ENCODE data around the gene NIT1.

The NIT1 gene

DNA sequence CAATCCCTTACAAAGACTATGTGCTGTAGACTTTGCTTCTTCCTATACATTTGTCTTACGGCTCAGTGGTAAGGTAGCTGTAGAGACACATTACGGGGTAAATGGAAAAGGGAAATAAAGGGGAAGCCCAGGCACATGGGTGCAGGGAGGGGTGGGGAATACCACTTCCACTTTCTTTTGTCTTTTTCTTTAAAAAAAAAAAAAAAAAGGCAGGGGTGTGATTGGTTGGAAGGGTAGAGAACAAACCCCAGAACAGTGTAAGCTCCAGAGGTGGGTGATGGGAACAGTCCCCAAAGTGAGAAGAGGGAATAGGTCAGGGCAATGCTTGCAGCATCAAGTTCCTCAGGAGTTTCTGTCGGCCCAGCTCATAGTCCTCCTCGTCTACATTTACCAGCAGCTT, 3.9 kb downstream of the NIT1 start:
- Histone ChIP-seq H3K27me3 (ENCODE audit: control insufficient read depth, insufficient read depth, low read length) (no peaks in the 10 kb centered on the region), H3K4me1 (ENCODE audit: control insufficient read depth, low read depth, low read length) (peaks cover 11% of the 10 kb centered on the region), H3K4me3 (ENCODE audit: low read length) (no peak overlapping the region), H3K27ac (ENCODE audit: low read length) (no peak overlapping the region), H3K36me3 (ENCODE audit: control insufficient read depth, low read depth, low read length) (peaks cover 48% of the 10 kb centered on the region), H3K9me3 (ENCODE audit: control insufficient read depth, low read depth, low read length) (no peaks in the 10 kb centered on the region), H3K9ac (ENCODE audit: low read length) (no peak overlapping the region)

DNA sequence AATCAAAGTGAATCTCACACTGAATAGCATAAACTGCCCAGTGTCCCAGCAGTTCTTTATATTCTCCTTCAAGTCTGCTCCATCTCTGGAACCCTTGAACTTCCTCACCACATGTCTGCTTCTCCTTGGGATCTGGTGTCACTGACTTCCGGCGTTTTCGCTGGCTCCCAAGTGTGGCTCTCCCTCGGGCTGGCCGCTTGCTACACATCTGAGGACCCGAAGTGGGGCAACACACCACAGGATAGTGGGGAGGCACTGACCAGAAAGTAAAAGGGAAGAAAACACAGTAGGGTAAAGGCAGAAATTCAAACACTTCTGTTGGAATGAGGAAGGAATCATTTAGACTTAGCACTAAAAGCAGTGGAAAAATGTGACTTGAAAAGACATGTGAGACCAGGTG, 5.1 kb downstream of the NIT1 start:
- no peak overlapping the region for H3K4me3 ChIP-seq (ENCODE audit: low read length)
- H3K9ac ChIP-seq (ENCODE audit: low read length), result no peak overlapping the region
- H3K27me3 ChIP-seq (ENCODE audit: control insufficient read depth, insufficient read depth, low read length), result no peaks in the 10 kb centered on the region
- no peak overlapping the region for H3K27ac ChIP-seq (ENCODE audit: low read length)
- H3K9me3 ChIP-seq (ENCODE audit: control insufficient read depth, low read depth, low read length), result no peaks in the 10 kb centered on the region
- peaks cover 11% of the 10 kb centered on the region for H3K4me1 ChIP-seq (ENCODE audit: control insufficient read depth, low read depth, low read length)
- peaks cover 57% of the 10 kb centered on the region for H3K36me3 ChIP-seq (ENCODE audit: control insufficient read depth, low read depth, low read length)

DNA sequence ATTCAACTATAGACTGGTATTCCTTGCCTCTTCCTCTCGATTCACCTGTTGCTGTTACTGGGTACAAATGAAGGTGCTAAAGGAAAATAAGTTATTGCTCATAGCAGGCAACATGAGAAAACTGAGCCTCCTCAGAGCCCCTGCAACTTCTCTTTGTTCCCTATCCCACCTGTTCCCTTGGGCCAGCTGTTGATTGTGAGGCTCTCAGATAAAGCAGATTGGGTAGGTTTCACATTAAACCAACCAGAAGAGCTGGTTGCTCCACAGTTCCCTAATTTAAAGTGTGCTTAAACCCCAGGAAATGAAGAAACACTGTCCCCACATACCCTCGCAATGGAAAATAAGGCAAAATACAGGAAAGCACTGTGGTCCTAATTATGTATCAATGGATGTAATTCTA, 9.7 kb downstream of the NIT1 start:
- peaks cover 9% of the 10 kb centered on the region for H3K4me1 ChIP-seq (ENCODE audit: control insufficient read depth, low read depth, low read length)
- no peak overlapping the region for H3K27ac ChIP-seq (ENCODE audit: low read length)
- H3K36me3 ChIP-seq (ENCODE audit: control insufficient read depth, low read depth, low read length), result peaks cover 45% of the 10 kb centered on the region
- no peaks in the 10 kb centered on the region for H3K9me3 ChIP-seq (ENCODE audit: control insufficient read depth, low read depth, low read length)
- no peaks in the 10 kb centered on the region for H3K27me3 ChIP-seq (ENCODE audit: control insufficient read depth, insufficient read depth, low read length)
- H3K9ac ChIP-seq (ENCODE audit: low read length), result no peak overlapping the region
- H3K4me3 ChIP-seq (ENCODE audit: low read length), result no peak overlapping the region

DNA sequence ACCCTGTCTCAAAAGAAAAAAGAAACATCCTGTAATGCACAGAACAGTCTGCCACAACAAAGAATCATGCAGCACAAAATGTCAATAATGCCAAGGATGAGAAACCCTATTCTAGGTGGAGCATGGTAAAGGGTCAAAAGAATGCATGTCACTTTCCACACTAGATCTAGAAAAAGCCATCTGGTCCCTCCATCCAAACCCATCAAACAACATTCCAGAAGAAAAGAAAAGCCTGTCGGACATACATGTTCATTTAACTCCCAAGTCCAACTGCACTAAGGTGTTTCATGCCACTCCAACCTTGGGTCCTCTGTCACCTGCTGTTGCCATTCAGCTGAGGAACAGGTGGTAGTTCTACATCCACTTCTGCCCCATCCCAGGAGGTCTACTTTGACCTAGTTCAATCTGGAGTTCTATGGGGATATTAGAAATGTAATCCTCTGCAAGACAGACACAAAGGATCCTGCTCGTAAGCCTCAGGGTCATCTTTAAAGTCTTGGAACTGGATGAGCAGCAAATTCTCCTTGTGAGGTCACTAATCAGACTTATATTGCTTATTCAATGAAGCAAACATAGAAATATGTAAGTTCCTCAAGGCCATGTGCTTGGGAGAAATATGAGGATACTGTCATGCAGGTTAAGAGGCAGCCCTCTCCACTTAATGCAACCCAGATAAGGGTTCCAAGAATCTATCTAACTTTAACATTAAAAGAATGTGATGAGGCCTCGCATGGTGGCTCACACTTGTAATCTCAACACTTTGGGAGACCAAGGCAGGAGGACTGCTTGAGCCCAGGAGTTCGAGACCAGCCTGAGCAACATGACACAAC, 10.9 kb downstream of the NIT1 start:
- Histone ChIP-seq H3K9me3 (ENCODE audit: control insufficient read depth, low read depth, low read length) (no peaks in the 10 kb centered on the region), H3K36me3 (ENCODE audit: control insufficient read depth, low read depth, low read length) (peaks cover 38% of the 10 kb centered on the region), H3K4me1 (ENCODE audit: control insufficient read depth, low read depth, low read length) (peaks cover 9% of the 10 kb centered on the region), H3K4me3 (ENCODE audit: low read length) (no peak overlapping the region), H3K27ac (ENCODE audit: low read length) (no peak overlapping the region), H3K9ac (ENCODE audit: low read length) (no peak overlapping the region), H3K27me3 (ENCODE audit: control insufficient read depth, insufficient read depth, low read length) (no peaks in the 10 kb centered on the region)

DNA sequence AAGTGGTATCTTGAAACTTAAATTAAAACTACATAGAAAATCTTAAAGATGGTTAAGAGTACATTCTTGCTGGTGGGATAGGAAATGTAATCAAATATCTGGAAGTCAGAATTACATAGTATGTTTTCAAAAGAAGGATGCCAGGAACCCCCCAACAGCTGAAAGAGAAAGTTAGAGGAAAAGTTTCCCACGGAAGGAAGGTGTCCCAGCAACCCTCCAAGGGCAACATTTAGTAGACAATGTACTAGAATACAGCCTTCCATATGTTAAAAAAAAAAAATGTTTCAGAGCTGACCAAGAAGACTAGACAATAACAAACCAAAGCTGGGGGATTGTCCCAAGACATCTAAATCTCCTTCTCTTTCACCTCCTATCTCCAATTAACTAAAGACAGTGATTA, 12.4 kb downstream of the NIT1 start:
- Histone ChIP-seq H3K36me3 (ENCODE audit: control insufficient read depth, low read depth, low read length) (peaks cover 28% of the 10 kb centered on the region), H3K9ac (ENCODE audit: low read length) (no peak overlapping the region), H3K4me3 (ENCODE audit: low read length) (peak overlapping the region; percentile 84), H3K27me3 (ENCODE audit: control insufficient read depth, insufficient read depth, low read length) (no peaks in the 10 kb centered on the region), H3K9me3 (ENCODE audit: control insufficient read depth, low read depth, low read length) (no peaks in the 10 kb centered on the region), H3K4me1 (ENCODE audit: control insufficient read depth, low read depth, low read length) (peaks cover 9% of the 10 kb centered on the region), H3K27ac (ENCODE audit: low read length) (no peak overlapping the region)

DNA sequence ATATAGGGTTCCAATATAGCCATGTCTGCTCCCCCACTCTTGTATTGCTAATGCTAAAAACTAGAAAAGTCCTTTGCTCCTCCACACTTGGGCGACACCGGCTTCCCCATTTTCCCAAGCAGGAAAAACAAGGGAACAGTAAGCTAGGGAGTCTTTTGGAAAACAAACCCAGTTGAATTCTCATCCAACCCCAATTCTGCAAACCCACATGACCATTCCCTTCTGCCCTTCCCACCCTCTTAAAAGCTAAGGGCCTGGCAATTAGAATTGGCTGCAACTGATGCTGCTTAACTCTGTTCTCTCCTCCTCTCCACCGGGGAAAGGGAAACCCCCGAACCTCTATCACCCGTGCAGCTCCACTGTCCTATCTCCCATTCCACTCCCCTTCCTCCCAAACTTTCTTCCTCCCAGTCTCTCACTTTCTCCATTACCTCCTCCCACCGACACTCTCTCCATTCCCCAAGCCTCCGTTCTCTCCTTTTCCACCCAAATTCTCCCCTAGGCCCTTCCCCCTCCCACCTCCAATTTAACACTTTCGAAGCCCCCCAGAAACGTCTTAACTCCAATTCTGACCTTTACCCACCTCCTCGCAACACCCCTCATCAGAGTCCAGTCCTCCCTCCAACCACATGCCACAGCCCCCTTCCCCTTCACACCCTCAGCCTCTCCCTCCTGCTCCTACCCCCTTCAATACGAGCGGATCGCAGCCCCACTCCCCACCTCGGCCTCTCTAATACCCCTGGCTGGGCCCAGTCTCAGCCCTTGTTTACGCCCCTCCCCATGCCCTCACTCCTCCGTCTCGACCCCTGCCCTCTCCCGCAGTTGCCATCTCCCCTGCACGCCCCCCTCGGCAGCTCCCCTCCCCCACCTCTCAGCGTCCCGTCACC, 13.9 kb downstream of the NIT1 start:
- Histone ChIP-seq H3K4me3 (ENCODE audit: low read length) (peak overlapping the region; percentile 84), H3K27me3 (ENCODE audit: control insufficient read depth, insufficient read depth, low read length) (no peaks in the 10 kb centered on the region), H3K9ac (ENCODE audit: low read length) (peak overlapping the region; percentile 88), H3K9me3 (ENCODE audit: control insufficient read depth, low read depth, low read length) (no peaks in the 10 kb centered on the region), H3K4me1 (ENCODE audit: control insufficient read depth, low read depth, low read length) (peaks cover 9% of the 10 kb centered on the region), H3K27ac (ENCODE audit: low read length) (peak overlapping the region; percentile 59), H3K36me3 (ENCODE audit: control insufficient read depth, low read depth, low read length) (peaks cover 26% of the 10 kb centered on the region)

DNA sequence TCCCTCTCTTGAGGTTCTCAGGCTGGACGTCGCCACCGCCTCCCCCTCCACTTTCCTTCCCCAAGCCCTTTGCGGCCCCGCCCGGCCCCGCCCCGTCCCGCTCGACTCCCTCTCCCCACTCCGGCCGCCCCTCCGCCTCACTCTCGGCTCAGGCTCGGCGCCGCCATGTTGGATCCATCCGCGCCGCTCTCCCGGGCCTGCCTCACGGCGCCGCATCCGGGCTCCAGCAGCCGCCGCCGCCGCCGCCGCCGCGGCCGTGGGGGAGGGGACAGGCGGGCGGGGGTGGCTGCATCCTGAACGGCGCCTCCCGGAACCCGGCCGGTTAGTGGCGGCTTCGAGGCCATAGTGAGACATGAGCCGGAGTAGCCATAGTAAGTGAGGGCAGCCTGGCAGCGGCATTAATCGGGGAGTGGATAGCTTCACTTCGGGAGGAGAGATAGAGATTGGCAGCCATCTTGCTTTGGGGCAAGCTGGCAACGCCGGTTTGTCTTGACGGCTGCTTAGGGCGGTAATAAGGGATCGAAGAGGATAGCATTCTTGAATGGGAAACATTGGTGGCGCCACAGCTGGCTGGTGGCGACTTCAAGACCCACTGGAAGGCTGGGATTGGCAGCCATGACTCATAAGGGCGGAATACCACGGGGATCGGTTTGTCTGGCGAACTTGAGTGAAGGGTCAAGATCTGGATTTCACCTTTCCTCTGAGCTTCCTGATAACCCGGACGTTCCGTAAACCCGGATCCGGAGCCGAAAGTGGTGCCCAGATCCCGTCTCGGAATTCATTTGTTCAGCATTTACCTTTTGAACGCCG, 14.7 kb downstream of the NIT1 start, which contains the start of gene DEDD:
Gene DEDD (minus strand): TSS at position 258 of the 810 bp plus-strand sequence. CDS start 8,205 bp downstream, outside the sequence.
- Histone ChIP-seq H3K36me3 (ENCODE audit: control insufficient read depth, low read depth, low read length) (peaks cover 20% of the 10 kb centered on the region), H3K27me3 (ENCODE audit: control insufficient read depth, insufficient read depth, low read length) (no peaks in the 10 kb centered on the region), H3K4me3 (ENCODE audit: low read length) (peak within 1 kb of the TSS; percentile 84), H3K9ac (ENCODE audit: low read length) (peak within 1 kb of the TSS; percentile 88), H3K9me3 (ENCODE audit: control insufficient read depth, low read depth, low read length) (no peaks in the 10 kb centered on the region), H3K27ac (ENCODE audit: low read length) (peak within 1 kb of the TSS; percentile 98), H3K4me1 (ENCODE audit: control insufficient read depth, low read depth, low read length) (peaks cover 9% of the 10 kb centered on the region)

DNA sequence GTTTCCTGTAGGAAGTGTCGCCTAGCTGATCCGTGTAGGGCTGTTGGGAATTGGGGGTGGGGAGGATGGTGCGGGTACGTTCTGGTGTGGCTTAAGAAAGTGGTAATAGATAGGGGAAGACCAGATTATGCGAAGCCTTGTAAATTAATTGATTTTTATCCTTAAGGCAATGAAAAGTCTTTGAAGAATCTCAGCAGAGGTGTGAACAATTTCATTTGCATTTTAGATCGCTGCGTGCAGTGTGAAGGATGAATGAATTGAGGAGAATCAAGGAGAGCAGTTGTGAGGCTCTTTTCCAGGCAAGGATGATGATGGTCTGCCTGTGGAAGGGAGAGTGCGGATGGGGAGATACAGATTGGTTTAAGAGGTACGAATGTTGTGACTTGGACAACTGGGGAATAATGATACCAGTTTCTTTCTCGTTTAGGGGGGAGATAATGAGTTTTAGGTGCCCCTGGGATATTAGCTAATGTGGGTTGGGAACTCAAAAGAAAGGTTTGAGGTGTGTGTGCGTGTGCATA, 15.4 kb downstream of the NIT1 start:
- peaks cover 13% of the 10 kb centered on the region for H3K36me3 ChIP-seq (ENCODE audit: control insufficient read depth, low read depth, low read length)
- peak overlapping the region; percentile 98 for H3K27ac ChIP-seq (ENCODE audit: low read length)
- H3K9me3 ChIP-seq (ENCODE audit: control insufficient read depth, low read depth, low read length), result no peaks in the 10 kb centered on the region
- H3K4me3 ChIP-seq (ENCODE audit: low read length), result peak overlapping the region; percentile 84
- H3K27me3 ChIP-seq (ENCODE audit: control insufficient read depth, insufficient read depth, low read length), result no peaks in the 10 kb centered on the region
- H3K4me1 ChIP-seq (ENCODE audit: control insufficient read depth, low read depth, low read length), result peaks cover 9% of the 10 kb centered on the region
- peak overlapping the region; percentile 88 for H3K9ac ChIP-seq (ENCODE audit: low read length)

DNA sequence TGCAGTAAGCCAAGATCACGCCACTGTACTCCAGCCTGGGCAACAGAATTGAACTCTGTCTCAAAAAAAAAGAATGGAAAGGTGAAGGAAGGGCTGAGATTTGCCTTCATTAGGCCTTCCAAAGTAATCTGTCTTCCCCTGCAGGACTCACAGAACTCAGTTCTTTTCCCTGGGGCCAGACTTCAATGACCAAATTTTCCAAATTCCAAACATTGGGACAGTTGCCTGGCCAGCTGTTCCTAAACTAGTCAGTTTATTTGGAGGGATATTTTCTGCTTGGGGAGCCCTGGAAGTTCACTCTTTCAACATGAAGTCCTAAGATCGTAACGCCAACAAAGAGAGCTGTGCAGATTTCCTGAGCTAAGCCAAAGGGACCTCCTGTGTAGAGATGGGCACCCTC, 20.0 kb downstream of the NIT1 start:
- no peaks in the 10 kb centered on the region for H3K36me3 ChIP-seq (ENCODE audit: control insufficient read depth, low read depth, low read length)

DNA sequence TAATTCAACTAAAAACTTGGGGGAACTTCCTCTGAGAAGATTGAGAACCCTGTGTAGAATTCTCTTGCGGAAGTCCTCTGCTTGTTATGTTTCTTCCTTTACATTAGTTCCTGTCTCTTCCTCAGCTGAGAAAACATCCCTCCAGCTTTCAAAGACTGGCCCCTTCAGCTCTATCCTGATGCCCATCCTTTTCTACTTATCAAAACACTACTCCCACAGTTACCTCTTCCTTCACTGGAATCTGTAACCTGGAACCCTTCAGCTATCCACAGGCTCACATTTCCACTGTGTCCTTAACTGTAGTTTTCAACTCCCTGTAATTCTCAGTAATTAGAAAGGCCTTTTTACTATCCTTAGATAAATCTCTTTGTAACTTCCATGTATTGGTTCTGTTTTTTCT, 20.5 kb downstream of the NIT1 start:
- H3K27me3 ChIP-seq (ENCODE audit: control insufficient read depth, insufficient read depth, low read length), result no peaks in the 10 kb centered on the region
- no peak overlapping the region for H3K9ac ChIP-seq (ENCODE audit: low read length)
- no peaks in the 10 kb centered on the region for H3K36me3 ChIP-seq (ENCODE audit: control insufficient read depth, low read depth, low read length)
- H3K4me3 ChIP-seq (ENCODE audit: low read length), result no peak overlapping the region
- H3K9me3 ChIP-seq (ENCODE audit: control insufficient read depth, low read depth, low read length), result no peaks in the 10 kb centered on the region
- H3K4me1 ChIP-seq (ENCODE audit: control insufficient read depth, low read depth, low read length), result no peaks in the 10 kb centered on the region
- H3K27ac ChIP-seq (ENCODE audit: low read length), result no peak overlapping the region

More for the DNA sequence above, 20.0 kb downstream of the NIT1 start:
- Histone ChIP-seq H3K27me3 (ENCODE audit: control insufficient read depth, insufficient read depth, low read length) (no peaks in the 10 kb centered on the region), H3K4me3 (ENCODE audit: low read length) (no peak overlapping the region), H3K27ac (ENCODE audit: low read length) (no peak overlapping the region), H3K9ac (ENCODE audit: low read length) (no peak overlapping the region), H3K4me1 (ENCODE audit: control insufficient read depth, low read depth, low read length) (no peaks in the 10 kb centered on the region), H3K9me3 (ENCODE audit: control insufficient read depth, low read depth, low read length) (no peaks in the 10 kb centered on the region)

DNA sequence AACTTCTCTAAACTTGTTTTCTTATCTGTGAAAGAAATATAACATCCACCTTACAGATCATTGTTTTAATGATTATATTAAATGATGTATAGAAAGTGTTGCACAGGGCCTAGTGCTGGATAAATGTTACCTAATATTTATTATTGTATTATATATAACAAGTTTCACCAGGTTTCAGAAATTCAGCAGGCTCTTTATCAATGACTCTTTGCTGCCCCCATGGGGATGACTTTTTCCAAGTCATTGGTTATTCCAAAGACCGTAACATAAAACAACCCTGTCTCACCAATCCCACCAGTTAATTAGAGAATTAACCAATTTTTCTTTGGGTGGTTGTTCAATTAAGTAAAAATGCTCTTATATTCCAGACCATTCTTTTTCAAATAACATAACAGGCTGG, 21.9 kb downstream of the NIT1 start:
- Histone ChIP-seq H3K9ac (ENCODE audit: low read length) (no peak overlapping the region), H3K27me3 (ENCODE audit: control insufficient read depth, insufficient read depth, low read length) (no peaks in the 10 kb centered on the region), H3K27ac (ENCODE audit: low read length) (no peak overlapping the region), H3K9me3 (ENCODE audit: control insufficient read depth, low read depth, low read length) (no peaks in the 10 kb centered on the region), H3K4me1 (ENCODE audit: control insufficient read depth, low read depth, low read length) (no peaks in the 10 kb centered on the region), H3K4me3 (ENCODE audit: low read length) (no peak overlapping the region), H3K36me3 (ENCODE audit: control insufficient read depth, low read depth, low read length) (no peaks in the 10 kb centered on the region)
